Dendritic cell treated with granulocyte-macrophage colony-stimulating factor and Interleukin-4, amounts not matched to agents 40 ng/mL and 50 ng/mL, for 4 days (primary cell): Measurements from ENCODE around the gene SETD1B.
"Not testable (repeated sequence)": the region's sequence is repeated elsewhere in the genome, so short reads cannot be mapped to it uniquely, and the experiment has no call there.

Source experiments
- H3K27ac Mint-ChIP-seq: one replicate; pipeline ENCODE4 v1.8.0; 2022; ENCODE audit warnings: mild to moderate bottlenecking, mixed read lengths
- H3K27me3 Mint-ChIP-seq: one replicate; pipeline ENCODE4 v1.8.0; 2022; ENCODE audit warnings: mild to moderate bottlenecking, mixed read lengths
- H3K36me3 Mint-ChIP-seq: one replicate; pipeline ENCODE4 v1.8.0; 2022; ENCODE audit warnings: low read depth, mixed read lengths
- H3K4me1 Mint-ChIP-seq: one replicate; pipeline ENCODE4 v1.8.0; 2022; ENCODE audit warnings: low read depth, mixed read lengths
- H3K4me3 Mint-ChIP-seq: one replicate; pipeline ENCODE4 v1.8.0; 2022; ENCODE audit warnings: mild to moderate bottlenecking, moderate library complexity, mixed read lengths
- H3K9me3 Mint-ChIP-seq: one replicate; pipeline ENCODE4 v1.8.0; 2022; ENCODE audit warnings: mixed read lengths
- intact Hi-C: fragments of 100-400 bp; cut with micrococcal nuclease; formaldehyde crosslinking; loops from one replicate; pipeline ENCODE4 v1.15.0; 2022

The SETD1B gene

GRCh38 chr12:121843236-121843982, 39.6 kb downstream of the SETD1B start:
- H3K27me3 Mint-ChIP-seq = peaks cover 6% of the 10 kb centered on the region
- H3K4me3 Mint-ChIP-seq = no peak overlapping the region
- H3K4me1 Mint-ChIP-seq = peaks cover 18% of the 10 kb centered on the region
- no peaks in the 10 kb centered on the region for H3K9me3 Mint-ChIP-seq
- intact Hi-C loops = no loop called here
- H3K36me3 Mint-ChIP-seq = peaks cover 9% of the 10 kb centered on the region
- H3K27ac Mint-ChIP-seq = no peak overlapping the region

- peaks cover 7% of the 10 kb centered on the region for H3K4me1 Mint-ChIP-seq
- H3K27me3 Mint-ChIP-seq = no peaks in the 10 kb centered on the region
- intact Hi-C loops = no loop called here
- no peak overlapping the region for H3K27ac Mint-ChIP-seq
- H3K4me3 Mint-ChIP-seq = no peak overlapping the region
- H3K9me3 Mint-ChIP-seq = no peaks in the 10 kb centered on the region
- H3K36me3 Mint-ChIP-seq = no peaks in the 10 kb centered on the region
Measured at GRCh38 chr12:121845701-121846100, 41.9 kb downstream of the SETD1B start.

DNA sequence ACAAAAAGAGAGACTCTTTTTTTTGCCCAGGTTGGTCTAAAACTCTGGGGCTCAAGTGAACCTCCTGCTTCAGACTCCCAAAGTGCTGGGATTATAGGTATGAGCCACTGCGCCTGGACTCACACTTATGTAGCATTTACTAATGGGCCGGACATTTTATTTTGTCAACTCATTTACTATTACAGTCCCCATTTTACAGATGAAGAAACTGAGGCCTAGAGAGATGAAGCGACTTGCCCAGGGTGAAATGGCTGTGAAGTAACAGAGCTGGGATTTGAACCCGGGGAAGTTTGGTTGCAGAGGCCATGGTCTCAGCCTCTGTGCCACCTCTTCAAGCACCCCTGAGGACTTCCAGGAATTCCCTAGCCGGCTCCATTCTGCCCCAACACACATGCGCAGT, 45.4 kb downstream of the SETD1B start:
- H3K27ac Mint-ChIP-seq = no peak overlapping the region
- H3K4me1 Mint-ChIP-seq = peaks cover 7% of the 10 kb centered on the region
- intact Hi-C loops = no loop called here
- peaks cover 3% of the 10 kb centered on the region for H3K27me3 Mint-ChIP-seq
- no peak overlapping the region for H3K4me3 Mint-ChIP-seq
- no peaks in the 10 kb centered on the region for H3K36me3 Mint-ChIP-seq
- H3K9me3 Mint-ChIP-seq = no peaks in the 10 kb centered on the region

GRCh38 chr12:121849665-121850064, 45.9 kb downstream of the SETD1B start:
- H3K36me3 Mint-ChIP-seq = no peaks in the 10 kb centered on the region
- H3K4me3 Mint-ChIP-seq = no peak overlapping the region
- peaks cover 7% of the 10 kb centered on the region for H3K4me1 Mint-ChIP-seq
- peaks cover 3% of the 10 kb centered on the region for H3K27me3 Mint-ChIP-seq
- H3K27ac Mint-ChIP-seq = peak overlapping the region; percentile 6
- intact Hi-C loops = no loop called here
- H3K9me3 Mint-ChIP-seq = no peaks in the 10 kb centered on the region

- H3K4me3 Mint-ChIP-seq, H3K9me3 Mint-ChIP-seq, H3K36me3 Mint-ChIP-seq, intact Hi-C loops, H3K27ac Mint-ChIP-seq: not testable (repeated sequence)
- H3K4me1 Mint-ChIP-seq = peaks cover 31% of the 10 kb centered on the region
- H3K27me3 Mint-ChIP-seq = peaks cover 10% of the 10 kb centered on the region
Measured at GRCh38 chr12:121852392-121852791, 48.6 kb downstream of the SETD1B start.

DNA sequence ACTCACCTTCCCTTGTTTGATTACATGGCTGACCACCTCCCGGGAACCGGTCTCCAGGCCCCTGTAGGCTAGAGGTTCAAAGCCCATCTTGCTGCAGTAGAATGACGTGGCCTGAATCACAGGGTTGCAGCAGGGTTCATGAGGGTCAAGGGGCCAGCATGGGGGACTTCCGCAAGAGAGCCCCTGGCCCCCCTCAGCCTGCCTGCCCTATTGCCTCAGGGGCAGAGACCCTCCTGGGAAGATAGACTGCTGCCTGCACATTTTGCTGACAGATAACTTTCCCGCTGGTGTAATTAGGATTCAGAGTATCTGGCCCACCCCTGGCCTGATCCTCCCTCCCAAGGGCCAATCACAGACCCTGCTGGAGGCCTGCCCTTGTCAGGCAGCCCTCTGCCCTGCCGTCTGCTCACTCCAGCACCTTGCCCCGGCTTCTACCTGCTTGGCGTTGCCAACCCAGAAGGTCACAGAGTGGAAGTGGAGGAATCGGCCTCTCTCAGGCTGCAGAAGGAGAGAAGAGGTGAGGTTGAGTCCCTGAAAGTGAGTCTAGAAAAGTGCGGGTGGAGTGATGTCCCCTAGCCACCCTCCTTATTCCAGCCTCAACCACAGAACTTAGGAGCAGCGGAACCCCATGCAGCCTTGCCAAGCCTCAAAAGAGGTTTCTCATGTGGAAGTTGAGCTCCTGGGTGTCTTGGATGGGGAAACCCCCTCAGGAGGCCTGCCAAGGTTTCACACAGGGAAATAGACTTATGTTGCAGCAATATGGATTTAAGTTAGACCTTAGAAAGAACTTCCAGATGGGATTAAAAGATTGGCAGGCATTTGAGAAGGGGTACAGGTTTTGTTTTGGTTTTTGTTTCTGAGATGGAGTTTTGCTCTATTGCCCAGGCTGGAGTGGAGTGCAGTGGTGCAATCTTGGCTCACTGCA, 53.8 kb downstream of the SETD1B start:
- H3K27me3 Mint-ChIP-seq = peaks cover 10% of the 10 kb centered on the region
- no peaks in the 10 kb centered on the region for H3K9me3 Mint-ChIP-seq
- H3K27ac Mint-ChIP-seq = no peak overlapping the region
- intact Hi-C loops = no loop called here
- H3K36me3 Mint-ChIP-seq = no peaks in the 10 kb centered on the region
- H3K4me3 Mint-ChIP-seq = no peak overlapping the region
- peaks cover 37% of the 10 kb centered on the region for H3K4me1 Mint-ChIP-seq

- intact Hi-C loops = no loop called here
Measured at GRCh38 chr12:121858318-121858661, 54.5 kb downstream of the SETD1B start.

DNA sequence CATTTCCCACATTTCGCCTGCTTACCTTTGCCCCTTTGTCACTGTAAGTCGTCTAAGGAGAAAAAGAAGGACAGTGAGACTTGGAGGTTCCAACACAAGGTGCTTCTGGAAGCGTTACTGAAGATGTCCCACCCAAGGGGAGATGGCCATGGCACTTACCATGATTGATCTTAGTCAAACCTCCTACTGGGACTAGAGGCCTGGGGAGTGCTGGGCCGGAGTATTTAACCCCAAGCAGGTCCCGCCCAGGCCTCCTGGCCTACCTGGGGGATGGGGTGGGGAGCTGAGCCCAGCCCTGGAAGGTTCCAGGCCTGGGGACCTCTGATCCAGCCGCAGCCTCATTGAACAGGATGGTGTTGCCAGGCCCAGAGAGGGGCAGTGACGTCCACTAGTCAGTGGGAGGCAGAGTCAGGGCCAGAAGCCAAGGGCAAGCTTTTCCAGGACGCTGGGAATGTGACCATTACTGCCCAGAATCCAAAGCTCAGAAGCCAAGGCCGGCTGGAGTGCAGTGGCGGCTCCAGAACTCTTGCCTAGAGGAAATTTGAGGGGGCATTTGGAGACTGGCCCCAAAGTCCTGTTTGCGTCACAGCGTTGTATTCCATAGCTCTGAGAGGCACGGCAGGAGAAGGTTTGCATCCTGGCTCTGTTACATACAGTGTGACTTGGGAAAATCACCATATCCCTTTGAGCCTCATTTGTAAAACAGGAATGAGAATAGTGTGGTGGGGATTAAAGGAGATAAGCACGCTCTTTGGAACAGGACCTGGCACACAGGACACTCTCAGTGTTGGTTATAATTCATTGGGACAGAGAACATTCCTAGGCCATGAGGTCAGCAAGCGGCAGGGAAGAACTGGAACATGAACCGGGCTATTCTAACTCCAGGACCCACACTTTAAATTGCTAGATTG, 55.1 kb downstream of the SETD1B start, which contains the start of gene HPD:
HPD (minus strand) TSS at position 198 of the 911 bp plus-strand sequence; CDS start at position 162, 36 bp downstream.
- H3K27me3 Mint-ChIP-seq = peaks cover 8% of the 10 kb centered on the region
- intact Hi-C loops = no loop called here
- no peaks in the 10 kb centered on the region for H3K36me3 Mint-ChIP-seq
- H3K4me3 Mint-ChIP-seq = no peak within 1 kb of the TSS
- H3K4me1 Mint-ChIP-seq = peaks cover 37% of the 10 kb centered on the region
- no peaks in the 10 kb centered on the region for H3K9me3 Mint-ChIP-seq
- no peak within 1 kb of the TSS for H3K27ac Mint-ChIP-seq

More at GRCh38 chr12:121858318-121858661, 54.5 kb downstream of the SETD1B start:
- no peaks in the 10 kb centered on the region for H3K36me3 Mint-ChIP-seq
- peaks cover 10% of the 10 kb centered on the region for H3K27me3 Mint-ChIP-seq
- no peak overlapping the region for H3K4me3 Mint-ChIP-seq
- H3K27ac Mint-ChIP-seq = no peak overlapping the region
- H3K4me1 Mint-ChIP-seq = peaks cover 37% of the 10 kb centered on the region
- H3K9me3 Mint-ChIP-seq = no peaks in the 10 kb centered on the region

DNA sequence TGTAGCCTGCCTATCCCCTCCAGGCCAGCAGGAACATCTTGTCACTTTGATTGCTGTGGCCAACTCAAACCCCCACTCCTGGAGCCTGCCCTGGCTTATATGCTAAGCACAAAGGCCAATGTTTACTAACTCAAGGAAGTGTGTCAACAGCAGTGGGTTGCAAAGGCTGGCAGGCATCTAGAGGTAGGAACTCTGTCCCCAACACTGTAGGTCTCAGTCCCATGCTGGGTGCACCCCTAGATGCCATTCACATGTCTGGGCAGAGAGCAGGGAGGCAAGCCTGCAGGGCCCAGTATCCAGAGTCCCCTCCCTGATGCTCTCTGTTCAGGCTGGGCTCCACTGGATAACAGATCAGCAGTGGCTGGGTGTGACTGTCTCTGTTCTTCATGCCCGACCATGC, 56.4 kb downstream of the SETD1B start:
- intact Hi-C loops = no loop called here
- Mint-ChIP-seq H3K9me3 (no peaks in the 10 kb centered on the region), H3K4me1 (peaks cover 34% of the 10 kb centered on the region), H3K36me3 (no peaks in the 10 kb centered on the region), H3K27me3 (peaks cover 7% of the 10 kb centered on the region), H3K4me3 (no peak overlapping the region), H3K27ac (no peak overlapping the region)

DNA sequence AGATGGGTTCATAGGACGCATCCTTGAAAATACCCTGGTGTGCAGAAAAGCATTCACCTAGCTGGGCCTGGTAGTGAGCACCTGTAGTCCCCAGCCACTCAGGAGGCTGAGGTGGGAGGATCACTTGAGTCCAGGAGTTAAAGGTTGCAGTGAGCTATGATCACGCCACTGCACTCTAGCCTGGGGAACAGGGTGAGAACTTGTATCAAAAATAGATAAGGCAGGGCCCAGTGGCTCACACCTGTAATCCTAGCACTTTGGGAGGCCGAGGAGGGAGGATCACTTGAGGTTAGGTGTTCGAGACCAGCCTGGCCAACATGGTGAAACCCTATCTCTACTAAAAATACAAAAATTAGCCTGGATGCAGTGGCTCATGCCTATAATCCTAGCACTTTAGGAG, 56.9 kb downstream of the SETD1B start:
- intact Hi-C loops, H3K36me3 Mint-ChIP-seq, H3K27ac Mint-ChIP-seq, H3K9me3 Mint-ChIP-seq, H3K27me3 Mint-ChIP-seq, H3K4me3 Mint-ChIP-seq: not testable (repeated sequence)
- H3K4me1 Mint-ChIP-seq = peaks cover 30% of the 10 kb centered on the region

DNA sequence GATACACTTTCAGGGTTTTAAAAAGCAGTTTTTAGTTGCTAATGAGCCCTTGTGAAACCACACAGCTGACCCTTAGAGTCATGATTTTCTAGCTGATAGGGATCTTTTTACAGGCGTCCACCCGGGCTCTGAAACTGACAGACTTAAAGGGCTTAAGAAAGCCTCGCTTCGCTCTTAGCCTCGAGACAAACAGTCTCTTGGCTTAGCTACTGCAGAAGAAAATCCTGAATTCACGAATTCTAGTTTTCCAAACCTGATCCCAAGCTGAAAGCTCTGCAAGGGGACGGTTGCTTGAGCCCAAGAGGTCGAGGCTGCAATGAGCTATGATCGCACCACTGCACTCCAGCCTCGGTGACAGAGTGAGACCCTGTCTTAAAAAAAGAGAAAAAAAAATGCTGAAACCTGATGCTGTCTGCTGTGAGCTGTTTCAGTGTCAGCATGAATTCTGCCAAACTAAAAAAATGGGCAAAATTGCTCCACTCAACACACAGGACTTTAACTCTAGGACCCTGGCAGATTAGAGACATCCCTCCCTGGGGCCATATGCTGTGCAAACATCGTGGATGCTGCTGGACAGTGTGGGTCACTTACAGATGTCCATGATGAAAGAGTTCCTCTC, 57.9 kb downstream of the SETD1B start:
- intact Hi-C loops = no loop called here

GRCh38 chr12:121866331-121866730, 62.5 kb downstream of the SETD1B start:
- Mint-ChIP-seq H3K4me1 (peaks cover 8% of the 10 kb centered on the region), H3K36me3 (no peaks in the 10 kb centered on the region), H3K4me3 (no peak overlapping the region), H3K27ac (no peak overlapping the region), H3K9me3 (no peaks in the 10 kb centered on the region), H3K27me3 (no peaks in the 10 kb centered on the region)
- intact Hi-C loops = no loop called here

More for the DNA sequence above, 57.9 kb downstream of the SETD1B start:
- H3K4me1 Mint-ChIP-seq = peaks cover 19% of the 10 kb centered on the region
- H3K27ac Mint-ChIP-seq = no peak overlapping the region
- no peaks in the 10 kb centered on the region for H3K9me3 Mint-ChIP-seq
- H3K36me3 Mint-ChIP-seq = no peaks in the 10 kb centered on the region
- H3K4me3 Mint-ChIP-seq = no peak overlapping the region
- H3K27me3 Mint-ChIP-seq = peaks cover under 1% of the 10 kb centered on the region

- intact Hi-C loops, H3K27me3 Mint-ChIP-seq, H3K4me3 Mint-ChIP-seq, H3K27ac Mint-ChIP-seq, H3K36me3 Mint-ChIP-seq, H3K9me3 Mint-ChIP-seq: not testable (repeated sequence)
- peaks cover 29% of the 10 kb centered on the region for H3K4me1 Mint-ChIP-seq
Measured at GRCh38 chr12:121869229-121869628, 65.4 kb downstream of the SETD1B start.
